LNCaP clone FGC (cell line): ENCODE measurements around the gene FLNB.

Source experiments
- DNase-seq: peaks from one replicate; pipeline ENCODE4 v3.0.0-alpha.2; 2011; ENCODE audit warnings: low read depth
- H3K4me3 ChIP-seq: 2 replicates; pipeline ENCODE4 v1.5.1; 2011; ENCODE audit warnings: mild to moderate bottlenecking, low read depth, low read length, control low read depth
- TF ChIP-seq, protein P1 (sequence below): IDR thresholded peaks from 2 replicates; pipeline ENCODE4 v1.5.1; 2012; ENCODE audit warnings: mild to moderate bottlenecking; ENCODE audit not compliant: control insufficient read depth, insufficient read depth; ENCODE audit errors: extremely low read depth

Gene FLNB

DNA sequence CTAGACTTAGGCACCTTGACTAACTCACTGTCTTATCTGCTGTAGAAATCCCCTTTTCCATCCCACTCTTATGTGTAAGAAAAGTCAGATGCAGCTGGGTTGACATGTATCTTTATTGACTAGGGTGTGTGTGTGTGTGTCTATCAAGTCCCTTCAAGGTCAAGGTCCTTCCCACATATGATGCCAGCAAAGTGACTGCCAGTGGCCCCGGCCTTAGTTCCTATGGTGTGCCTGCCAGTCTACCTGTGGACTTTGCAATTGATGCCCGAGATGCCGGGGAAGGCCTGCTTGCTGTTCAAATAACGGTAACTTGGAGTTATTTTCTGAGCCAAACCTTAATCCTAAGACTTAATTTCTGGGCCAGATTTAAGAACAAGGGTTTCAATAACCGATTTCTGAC, 126.2 kb downstream of the FLNB start:
- no peak overlapping the region for H3K4me3 ChIP-seq
- TF ChIP-seq, protein P1, sequence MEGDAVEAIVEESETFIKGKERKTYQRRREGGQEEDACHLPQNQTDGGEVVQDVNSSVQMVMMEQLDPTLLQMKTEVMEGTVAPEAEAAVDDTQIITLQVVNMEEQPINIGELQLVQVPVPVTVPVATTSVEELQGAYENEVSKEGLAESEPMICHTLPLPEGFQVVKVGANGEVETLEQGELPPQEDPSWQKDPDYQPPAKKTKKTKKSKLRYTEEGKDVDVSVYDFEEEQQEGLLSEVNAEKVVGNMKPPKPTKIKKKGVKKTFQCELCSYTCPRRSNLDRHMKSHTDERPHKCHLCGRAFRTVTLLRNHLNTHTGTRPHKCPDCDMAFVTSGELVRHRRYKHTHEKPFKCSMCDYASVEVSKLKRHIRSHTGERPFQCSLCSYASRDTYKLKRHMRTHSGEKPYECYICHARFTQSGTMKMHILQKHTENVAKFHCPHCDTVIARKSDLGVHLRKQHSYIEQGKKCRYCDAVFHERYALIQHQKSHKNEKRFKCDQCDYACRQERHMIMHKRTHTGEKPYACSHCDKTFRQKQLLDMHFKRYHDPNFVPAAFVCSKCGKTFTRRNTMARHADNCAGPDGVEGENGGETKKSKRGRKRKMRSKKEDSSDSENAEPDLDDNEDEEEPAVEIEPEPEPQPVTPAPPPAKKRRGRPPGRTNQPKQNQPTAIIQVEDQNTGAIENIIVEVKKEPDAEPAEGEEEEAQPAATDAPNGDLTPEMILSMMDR, result no peak
- no peak for DNase-seq

DNA sequence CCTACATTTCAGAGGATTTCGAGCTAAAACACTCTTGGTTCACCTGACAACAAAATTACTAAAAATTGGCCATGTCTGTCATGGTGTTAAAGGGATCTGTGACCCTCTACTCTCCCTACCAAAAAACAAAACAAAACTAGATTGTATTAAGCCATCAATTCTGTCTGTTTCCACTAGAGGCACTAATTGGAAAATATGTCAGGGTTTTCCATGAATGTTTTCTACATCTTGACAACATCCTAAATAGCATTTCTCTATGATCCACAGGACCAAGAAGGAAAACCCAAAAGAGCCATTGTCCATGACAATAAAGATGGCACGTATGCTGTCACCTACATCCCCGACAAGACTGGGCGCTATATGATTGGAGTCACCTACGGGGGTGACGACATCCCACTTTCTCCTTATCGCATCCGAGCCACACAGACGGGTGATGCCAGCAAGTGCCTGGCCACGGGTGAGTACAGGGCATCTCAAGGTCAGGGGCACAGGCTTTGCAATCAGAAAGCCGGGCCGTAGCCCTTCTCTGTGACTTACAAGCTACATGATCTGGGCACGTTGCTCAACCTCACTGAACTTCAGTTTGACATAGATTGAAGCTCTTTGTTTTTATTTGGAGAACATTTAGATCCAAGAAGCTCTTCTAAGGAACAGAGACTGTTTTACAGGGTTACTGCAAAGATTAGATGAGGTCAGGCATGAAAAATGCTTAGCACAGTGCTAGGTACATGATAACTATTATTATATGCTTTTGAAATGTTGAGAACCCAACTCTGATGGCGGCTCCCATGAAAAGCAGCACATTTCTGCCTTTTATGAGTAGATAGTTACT, 127.7 kb downstream of the FLNB start:
- TF ChIP-seq, protein P1, result peak; percentile 25; the same call in 1 of the 2 replicates
- no peak overlapping the region for H3K4me3 ChIP-seq

DNA sequence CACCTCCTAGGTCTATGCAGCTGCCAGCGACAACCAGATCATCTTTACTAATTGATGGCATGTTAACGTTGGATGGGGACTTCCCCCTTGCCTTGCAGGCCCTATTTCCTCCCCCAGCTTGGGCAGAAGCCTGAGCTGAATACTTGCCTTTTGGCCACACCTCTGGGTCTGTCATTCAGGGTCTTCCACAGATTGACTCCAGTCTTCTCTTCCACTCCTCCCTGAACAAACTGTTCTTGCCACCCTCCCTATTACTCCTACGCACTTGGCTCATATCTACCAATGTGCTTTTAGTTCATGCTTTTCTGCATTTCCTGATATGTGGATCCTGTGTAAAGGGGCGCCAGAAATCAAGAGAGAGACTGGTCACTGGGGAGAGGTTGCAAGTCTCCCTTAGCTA, 129.1 kb downstream of the FLNB start:
- DNase-seq, result no peak
- TF ChIP-seq, protein P1, result no peak
- no peak overlapping the region for H3K4me3 ChIP-seq

More for the DNA sequence above, 127.7 kb downstream of the FLNB start:
- peak; percentile 61 for DNase-seq

- TF ChIP-seq, protein P1, result no peak
- no peak overlapping the region for H3K4me3 ChIP-seq
- no peak for DNase-seq
Observed at GRCh38 chr3:58141766-58142345, 133.6 kb downstream of the FLNB start.

- no peak for DNase-seq
- TF ChIP-seq, protein P1, result no peak
- H3K4me3 ChIP-seq, result no peak overlapping the region
Observed at GRCh38 chr3:58143417-58144055, 135.3 kb downstream of the FLNB start.

- TF ChIP-seq, protein P1, result no peak
- no peak overlapping the region for H3K4me3 ChIP-seq
- DNase-seq, result peak; percentile 95
Observed at GRCh38 chr3:58144478-58145325, 136.5 kb downstream of the FLNB start.
